Body of pancreas (tissue), 4 donors: ENCODE data around the gene SH2D3A. TPM values are rescaled to one million over a fixed set of nuclear protein-coding genes. Genes with fewer than 3 reads are reported as not detected.

Experiments
- ATAC-seq: fragments of 150-250 bp; one replicate; pipeline ENCODE4 v1.9.1; 2016
- DNase-seq, 4 donors: peaks; one replicate each; pipeline ENCODE4 v3.0.0-alpha.2; 2019
- H3K27ac ChIP-seq, 4 donors: fragments of 200-600 bp; sonication (generic); 1 replicate in 3 of 4; 2 replicates in 1 of 4; pipeline versions ENCODE4 v1.5.1 to v1.6.1; 2016 to 2019; ENCODE audit warnings: mild to moderate bottlenecking in 1 of 4, mixed read lengths in 1 of 4, moderate library complexity in 1 of 4
- H3K27me3 ChIP-seq, 2 donors: fragments of 200-600 bp; sonication (generic); one replicate each; pipeline ENCODE4 v1.6.0; 2016; ENCODE audit warnings: mild to moderate bottlenecking in 1 of 2
- H3K36me3 ChIP-seq, 2 donors: fragments of 200-600 bp; sonication (generic); replicated peaks in 1 of 2; 2 replicates each; pipeline ENCODE4 v1.5.1; 2016; ENCODE audit warnings: low read depth in 2 of 2; ENCODE audit not compliant: insufficient read depth in 1 of 2
- H3K4me1 ChIP-seq: fragments of 200-600 bp; sonication (generic); one replicate; pipeline ENCODE4 v1.6.0; 2016
- H3K4me3 ChIP-seq, 2 donors: fragments of 200-600 bp; sonication (generic); 1 replicate in 1 of 2; 2 replicates in 1 of 2; pipeline ENCODE4 v1.5.1; 2016 to 2019
- H3K9me3 ChIP-seq, 3 donors: fragments of 200-600 bp; sonication (generic); 1 replicate in 2 of 3; 2 replicates in 1 of 3; pipeline ENCODE4 v1.5.1; 2016
- POLR2A ChIP-seq, 3 donors: fragments of 450-650 bp; IDR thresholded peaks; one replicate each; pipeline ENCODE4 v1.6.1; 2016; ENCODE audit warnings: antibody characterized with exemption in 3 of 3, mild to moderate bottlenecking in 2 of 3
- WGBS, 2 donors: methylation state at CpG; one replicate each; pipeline ENCODE4 v1.1.5; 2017; 5-methylcytosine and 5-hydroxymethylcytosine counted together
- intact Hi-C: fragments of 100-400 bp; cut with DNase I; formaldehyde crosslinking; loops from one replicate; pipeline ENCODE4 v1.15.1; 2023
- total RNA-seq, 2 donors: library from RNA; depleted of rRNA; stranded (reverse); fragments of >200 nt; gene quantifications; one replicate each; pipeline ENCODE4 v1.1.0, GENCODE V29; 2016
- TF ChIP-seq, protein P1 (sequence below), 7 experiments: fragments of 450-650 bp in 4 of 7; fragments of 200-600 bp in 3 of 7; sonication (generic) in 3 of 7; IDR thresholded peaks; one replicate each; pipeline ENCODE4 v1.5.1; 2016 to 2019; ENCODE audit warnings: antibody characterized with exemption in 7 of 7

SH2D3A gene
- total RNA-seq, 2 donors from 2014 or later, result 18.4 to 60.0 TPM

DNA sequence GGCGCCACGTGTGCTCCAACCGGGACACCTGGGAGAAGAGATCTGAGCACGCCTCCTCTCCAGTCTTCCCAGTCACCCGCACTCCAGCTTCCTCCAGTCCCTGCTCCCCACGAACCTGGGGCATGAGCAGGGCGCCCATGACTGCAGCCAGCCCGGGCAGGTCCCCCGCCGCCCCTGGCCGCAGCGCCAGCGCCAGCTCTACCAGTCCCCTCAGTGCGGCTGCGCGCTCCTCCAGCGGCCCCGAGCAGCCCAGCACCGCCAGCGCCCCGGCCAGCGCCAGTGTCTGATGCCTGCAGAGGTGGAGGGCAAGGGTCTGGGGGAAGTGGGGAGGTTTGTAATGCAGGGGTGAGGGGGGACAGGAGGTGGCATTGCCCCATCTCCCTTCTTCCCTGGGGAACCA lies 13.1 kb downstream of the SH2D3A start:
- H3K36me3 ChIP-seq, result peaks cover 9 to 10% of the 10 kb centered on the region in 2 donors
- no peak for DNase-seq

GRCh38 chr19:6753178-6754031 lies 13.8 kb downstream of the SH2D3A start:
- Histone ChIP-seq H3K27ac (peak overlapping the region in 1 of 4 donors; percentile 41), H3K4me1 (no peaks in the 10 kb centered on the region), H3K4me3 (no peak overlapping the region), H3K36me3 (peaks cover 5 to 11% of the 10 kb centered on the region in 2 donors), H3K9me3 (no peaks in the 10 kb centered on the region), H3K27me3 (no peaks in the 10 kb centered on the region)
- DNase-seq (peak; percentile 57 to 68 (median 66)), ATAC-seq (peak; percentile 37)
- TF ChIP-seq POLR2A (IDR thresholded peaks at IDR 0.05), result no peak
- TF ChIP-seq, protein P1, sequence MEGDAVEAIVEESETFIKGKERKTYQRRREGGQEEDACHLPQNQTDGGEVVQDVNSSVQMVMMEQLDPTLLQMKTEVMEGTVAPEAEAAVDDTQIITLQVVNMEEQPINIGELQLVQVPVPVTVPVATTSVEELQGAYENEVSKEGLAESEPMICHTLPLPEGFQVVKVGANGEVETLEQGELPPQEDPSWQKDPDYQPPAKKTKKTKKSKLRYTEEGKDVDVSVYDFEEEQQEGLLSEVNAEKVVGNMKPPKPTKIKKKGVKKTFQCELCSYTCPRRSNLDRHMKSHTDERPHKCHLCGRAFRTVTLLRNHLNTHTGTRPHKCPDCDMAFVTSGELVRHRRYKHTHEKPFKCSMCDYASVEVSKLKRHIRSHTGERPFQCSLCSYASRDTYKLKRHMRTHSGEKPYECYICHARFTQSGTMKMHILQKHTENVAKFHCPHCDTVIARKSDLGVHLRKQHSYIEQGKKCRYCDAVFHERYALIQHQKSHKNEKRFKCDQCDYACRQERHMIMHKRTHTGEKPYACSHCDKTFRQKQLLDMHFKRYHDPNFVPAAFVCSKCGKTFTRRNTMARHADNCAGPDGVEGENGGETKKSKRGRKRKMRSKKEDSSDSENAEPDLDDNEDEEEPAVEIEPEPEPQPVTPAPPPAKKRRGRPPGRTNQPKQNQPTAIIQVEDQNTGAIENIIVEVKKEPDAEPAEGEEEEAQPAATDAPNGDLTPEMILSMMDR (IDR thresholded peaks at IDR 0.05), result peak in 2 of 7 experiments; percentile 19 to 44
- intact Hi-C loops, result no loop called here
- WGBS, 2 donors, result 59 to 79% methylated on average over 25 to 44 of the region's 50 CpGs

More for the DNA sequence above, 13.1 kb downstream of the SH2D3A start:
- no peak for ATAC-seq
- no peak overlapping the region for H3K4me3 ChIP-seq
- TF ChIP-seq, protein P1 (IDR thresholded peaks at IDR 0.05), result no peak
- no peak for TF ChIP-seq POLR2A (IDR thresholded peaks at IDR 0.05)
- no peaks in the 10 kb centered on the region for H3K27me3 ChIP-seq
- H3K27ac ChIP-seq, result no peak overlapping the region
- no peaks in the 10 kb centered on the region for H3K9me3 ChIP-seq
- 88 to 96% methylated on average over 3 to 19 of the region's 22 CpGs for WGBS, 2 donors
- intact Hi-C loops, result no loop called here
- no peaks in the 10 kb centered on the region for H3K4me1 ChIP-seq

DNA sequence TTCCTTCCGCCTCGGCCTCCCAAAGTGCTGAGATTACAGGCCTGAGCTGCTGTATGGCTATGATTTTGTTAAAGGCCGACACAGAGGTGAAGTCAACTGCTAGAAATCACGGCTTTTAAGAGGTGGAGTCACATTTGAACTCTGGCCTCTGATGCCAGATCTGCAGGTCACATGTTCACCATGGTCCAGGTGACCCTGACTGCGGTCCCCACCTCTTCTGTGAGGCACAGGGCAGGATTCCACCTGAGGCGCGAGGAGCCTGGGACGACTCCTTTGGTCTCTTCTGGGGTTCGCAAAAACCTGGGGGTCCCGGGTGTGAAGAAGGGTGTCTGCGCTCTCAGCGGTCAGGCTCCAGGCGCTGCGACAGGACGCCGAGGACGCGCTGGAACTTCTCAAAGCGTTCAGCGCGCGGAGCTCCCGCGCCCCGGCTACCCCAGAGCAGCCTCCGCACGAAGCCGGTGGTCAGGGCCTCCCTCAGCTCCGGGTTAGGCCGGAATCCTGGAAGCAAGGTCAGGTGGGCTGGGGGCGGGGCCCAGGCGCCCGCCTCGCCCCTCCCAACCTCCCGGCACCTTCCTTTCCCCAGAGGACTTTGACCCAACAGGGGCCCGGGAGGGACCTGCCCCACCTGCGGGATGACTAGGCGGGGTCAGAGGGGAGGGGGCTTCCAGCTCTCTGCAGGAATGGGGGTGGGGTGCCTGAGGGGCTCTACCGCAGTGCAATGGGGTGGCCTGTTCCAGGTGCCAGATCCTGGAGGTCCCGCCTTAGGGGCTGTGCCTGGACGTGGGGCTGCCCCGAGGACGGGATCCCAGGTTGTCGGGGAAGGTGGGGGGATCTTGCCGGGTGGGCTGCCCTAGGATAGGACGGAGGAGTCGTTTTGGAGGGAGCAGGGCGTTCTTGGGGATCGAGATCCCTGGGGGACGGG lies 14.7 kb downstream of the SH2D3A start:
- H3K9me3 ChIP-seq, result no peaks in the 10 kb centered on the region
- no peaks in the 10 kb centered on the region for H3K4me1 ChIP-seq
- DNase-seq, result no peak
- no peak overlapping the region for H3K4me3 ChIP-seq
- no peak overlapping the region for H3K27ac ChIP-seq
- 80 to 83% methylated on average over 37 to 47 of the region's 50 CpGs for WGBS, 2 donors
- intact Hi-C loops, result no loop called here
- peaks cover 5 to 15% of the 10 kb centered on the region in 2 donors for H3K36me3 ChIP-seq
- no peaks in the 10 kb centered on the region for H3K27me3 ChIP-seq
- peak; percentile 13 for ATAC-seq
- TF ChIP-seq, protein P1 (IDR thresholded peaks at IDR 0.05), result no peak
- TF ChIP-seq POLR2A (IDR thresholded peaks at IDR 0.05), result no peak

- intact Hi-C loops, result no loop called here
- 90 to 94% methylated on average over 16 of the region's 16 CpGs for WGBS, 2 donors
- DNase-seq (no peak), ATAC-seq (no peak)
- peaks cover 6 to 23% of the 10 kb centered on the region in 2 donors for H3K36me3 ChIP-seq
- H3K4me3 ChIP-seq, result no peak overlapping the region
- TF ChIP-seq, protein P1 (IDR thresholded peaks at IDR 0.05), result no peak
- no peak for TF ChIP-seq POLR2A (IDR thresholded peaks at IDR 0.05)
- H3K27me3 ChIP-seq, result no peaks in the 10 kb centered on the region
- no peaks in the 10 kb centered on the region for H3K4me1 ChIP-seq
- no peak overlapping the region for H3K27ac ChIP-seq
- no peaks in the 10 kb centered on the region for H3K9me3 ChIP-seq
Measured at GRCh38 chr19:6751189-6751588, 16.0 kb downstream of the SH2D3A start.
